Aorta (tissue), 5 donors: Measurements from ENCODE around the gene RAB5A. TPM values are rescaled to one million over a fixed set of nuclear protein-coding genes. Genes with fewer than 3 reads are reported as not detected.

Experiments used
- ATAC-seq: fragments of 200-7000 bp; cut with Tn5 transposase; one replicate; pipeline ENCODE4 v1.9.1; 2022; ENCODE audit warnings: moderate library complexity; ENCODE audit not compliant: low FRiP score
- DNase-seq, 2 donors: peaks; one replicate each; pipeline ENCODE4 v3.0.0-alpha.2; 2020
- H3K27ac ChIP-seq, 2 donors: one replicate each; pipeline ENCODE4 v1.5.1; 2013; ENCODE audit warnings: low read length in 2 of 2, mild to moderate bottlenecking in 2 of 2, moderate library complexity in 2 of 2, control low read depth in 1 of 2, inconsistent platforms in 1 of 2, low read depth in 1 of 2
- H3K27me3 ChIP-seq, 2 donors: one replicate each; pipeline ENCODE4 v1.6.1; 2013; ENCODE audit warnings: control low read depth in 1 of 2, low read length in 1 of 2, mild to moderate bottlenecking in 1 of 2, moderate library complexity in 1 of 2; ENCODE audit not compliant: insufficient read depth in 2 of 2, control insufficient read depth in 1 of 2
- H3K36me3 ChIP-seq, 2 donors: one replicate each; pipeline ENCODE4 v1.6.1; 2013; ENCODE audit warnings: control low read depth in 1 of 2, low read length in 1 of 2, mild to moderate bottlenecking in 1 of 2; ENCODE audit not compliant: insufficient read depth in 2 of 2, control insufficient read depth in 1 of 2
- H3K4me1 ChIP-seq, 2 donors: one replicate each; pipeline ENCODE4 v1.6.1; 2013; ENCODE audit warnings: low read length in 2 of 2, control low read depth in 1 of 2, mild to moderate bottlenecking in 1 of 2, moderate library complexity in 1 of 2; ENCODE audit not compliant: insufficient read depth in 2 of 2, control insufficient read depth in 1 of 2
- H3K4me3 ChIP-seq, 2 donors: one replicate each; pipeline ENCODE4 v1.5.1; 2013; ENCODE audit warnings: low read length in 2 of 2, control low read depth in 1 of 2, mild to moderate bottlenecking in 1 of 2
- H3K9me3 ChIP-seq: one replicate; pipeline ENCODE4 v1.6.1; 2013; ENCODE audit warnings: mild to moderate bottlenecking, low read length; ENCODE audit not compliant: control insufficient read depth
- WGBS, 2 donors: extraction: QIAGEN DNeasy Blood & Tissue Kit; methylation state at CpG; one replicate each; pipeline ENCODE4 v1.1.7; 2013; 5-methylcytosine and 5-hydroxymethylcytosine counted together
- intact Hi-C, 2 donors: fragments of 100-400 bp; cut with DNase I; formaldehyde crosslinking; loops; one replicate each; pipeline versions ENCODE4 v1.14.2 to v1.15.0; 2022
- polyA plus RNA-seq, 2 donors: library from polyadenylated mRNA; stranded (reverse); fragments of 200-250 nt; gene quantifications; one replicate each; pipeline ENCODE4 v1.2.3, GENCODE V29; 2013
- total RNA-seq, 2 donors: library from RNA; stranded (reverse); fragmentation: NEBNext Ultra II Directional; extraction: Animal tissue kit (Norgen Biotek cat#: 25700); gene quantifications; one replicate each; pipeline ENCODE4 v1.2.1, GENCODE V29; 2021
- donor health status: healthy with polysubstance abuse.
- donor health status: Bipolar disorder and iron deficiency.
- donor health status: DM: no; HTN: no; CAD: no.
- donor health status: DM: no; HTN: no; CAD: no.
- donor health status: DM: yes; HTN: yes; CAD: no.

The RAB5A gene
- total and polyA plus RNA-seq, 4 donors, result 43.8 to 80.3 (median 62.6) TPM

DNA sequence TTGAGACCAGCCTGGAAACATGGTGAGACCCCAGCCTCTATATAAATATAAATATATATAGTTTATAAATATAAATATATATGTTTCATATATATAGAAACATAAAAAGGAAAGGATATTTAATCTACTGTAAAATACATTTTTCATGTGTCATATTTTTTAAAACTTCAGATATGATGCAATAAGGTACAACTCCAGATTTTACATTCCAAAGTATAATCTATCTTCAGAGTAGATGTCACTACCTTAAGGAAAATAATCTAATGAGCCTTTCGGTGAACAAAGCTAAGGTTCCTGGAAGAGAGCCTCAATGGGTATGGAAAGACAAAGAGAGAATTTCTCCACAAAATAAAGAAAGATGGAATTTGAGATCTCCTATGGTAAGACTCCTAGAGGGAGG lies 29.7 kb upstream of the RAB5A start:
- H3K36me3 ChIP-seq, result no peaks in the 10 kb centered on the region
- H3K27ac ChIP-seq, result no peak overlapping the region
- no peak overlapping the region for H3K4me3 ChIP-seq
- no peaks in the 10 kb centered on the region for H3K27me3 ChIP-seq
- WGBS, 2 donors, result 80 to 88% methylated on average over 1 of the region's 1 CpG
- H3K9me3 ChIP-seq, result no peaks in the 10 kb centered on the region
- no peaks in the 10 kb centered on the region for H3K4me1 ChIP-seq
- DNase-seq (no peak), ATAC-seq (no peak)
- intact Hi-C loops, result no loop called here

DNA sequence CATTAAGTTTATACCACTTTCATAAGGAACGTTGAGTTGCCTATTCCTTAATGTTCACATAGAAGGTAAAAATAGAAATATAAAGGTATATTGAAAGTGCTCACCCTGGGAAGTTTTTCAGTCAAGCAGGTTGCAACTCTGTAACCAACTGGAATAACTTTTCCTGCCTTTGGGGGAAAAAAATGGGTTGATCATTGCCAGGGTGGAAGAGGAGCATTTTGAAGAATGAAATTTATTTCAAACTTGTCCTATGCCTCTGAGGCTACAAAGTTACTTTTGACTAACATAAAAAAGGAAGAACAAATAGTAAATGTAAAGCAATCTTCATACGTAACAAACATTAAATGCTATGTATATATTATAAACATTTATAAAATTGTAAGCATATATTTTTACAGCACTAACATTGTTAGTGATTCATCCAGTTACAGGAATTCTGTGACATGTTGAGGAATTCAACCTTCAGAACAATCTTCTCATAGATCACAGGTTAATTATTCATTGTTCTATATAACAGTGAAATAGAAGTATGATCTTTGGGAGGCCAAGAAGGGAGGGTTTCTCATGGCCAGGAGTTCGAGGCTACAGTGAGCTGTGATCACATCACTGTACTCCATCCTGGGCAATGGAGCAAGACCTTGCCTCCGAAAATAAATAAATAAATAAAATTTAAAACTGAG lies 26.4 kb upstream of the RAB5A start:
- H3K4me1 ChIP-seq, result no peaks in the 10 kb centered on the region
- WGBS, 2 donors, result 72 to 86% methylated on average over 4 of the region's 4 CpGs
- DNase-seq (no peak), ATAC-seq (no peak)
- H3K27ac ChIP-seq, result no peak overlapping the region
- H3K36me3 ChIP-seq, result no peaks in the 10 kb centered on the region
- H3K9me3 ChIP-seq, result no peaks in the 10 kb centered on the region
- no peak overlapping the region for H3K4me3 ChIP-seq
- intact Hi-C loops, result no loop called here
- H3K27me3 ChIP-seq, result no peaks in the 10 kb centered on the region

DNA sequence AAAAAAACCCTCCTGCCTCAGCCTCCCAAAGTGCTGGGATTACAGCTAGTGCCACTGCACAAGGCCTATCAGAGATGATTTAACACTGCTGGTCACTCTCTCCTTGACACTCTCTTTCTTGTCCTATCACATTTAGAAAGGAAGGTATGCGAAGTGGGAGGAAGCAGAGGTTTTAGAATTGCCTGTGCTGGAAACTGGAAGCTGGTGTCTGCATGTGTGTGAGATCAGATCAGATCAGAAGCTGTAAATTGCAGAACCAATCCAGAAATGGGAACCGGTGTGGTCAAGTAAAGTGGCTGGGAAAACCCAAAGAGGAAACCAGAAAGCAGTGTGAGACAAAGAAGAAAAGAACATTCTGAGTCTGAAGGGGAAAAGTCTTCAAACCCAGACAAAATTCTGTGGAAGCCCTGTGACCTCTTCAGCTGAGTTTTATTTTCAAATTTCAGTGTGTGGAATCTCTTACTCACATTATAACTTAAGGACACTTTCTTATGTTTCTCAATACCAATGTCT lies 15.7 kb upstream of the RAB5A start:
- Histone ChIP-seq H3K27ac (no peak overlapping the region), H3K9me3 (peaks cover 1% of the 10 kb centered on the region), H3K4me3 (no peak overlapping the region), H3K36me3 (no peaks in the 10 kb centered on the region), H3K27me3 (no peaks in the 10 kb centered on the region), H3K4me1 (no peaks in the 10 kb centered on the region)
- no peak for ATAC-seq
- 83 to 87% methylated on average over 2 of the region's 2 CpGs for WGBS, 2 donors
- intact Hi-C loops, result no loop called here
- no peak for DNase-seq

DNA sequence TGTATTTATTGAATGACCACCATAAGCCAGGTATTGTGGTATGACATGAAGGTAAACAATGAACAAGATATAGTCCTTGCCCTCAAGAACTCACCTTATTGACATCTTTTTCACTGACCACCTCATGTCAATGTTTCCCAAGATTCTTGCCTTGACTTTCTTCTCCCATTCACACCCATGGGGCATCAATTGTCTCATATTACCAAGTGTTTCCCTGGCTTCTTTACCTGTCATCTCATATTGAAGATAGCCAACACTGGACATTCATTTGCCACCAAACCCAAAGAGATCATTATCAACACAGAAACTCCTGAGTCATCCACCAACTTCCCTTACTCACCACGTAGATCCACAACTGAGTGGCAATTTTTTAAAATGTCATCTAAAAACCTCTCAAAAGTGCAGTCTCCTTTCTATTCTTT lies 15.1 kb upstream of the RAB5A start:
- DNase-seq (no peak), ATAC-seq (no peak)
- H3K27me3 ChIP-seq, result no peaks in the 10 kb centered on the region
- no peaks in the 10 kb centered on the region for H3K36me3 ChIP-seq
- H3K4me1 ChIP-seq, result no peaks in the 10 kb centered on the region
- H3K9me3 ChIP-seq, result peaks cover 1% of the 10 kb centered on the region
- H3K4me3 ChIP-seq, result no peak overlapping the region
- H3K27ac ChIP-seq, result no peak overlapping the region
- intact Hi-C loops, result no loop called here
- WGBS, 2 donors, result 57 to 60% methylated on average over 1 of the region's 1 CpG

DNA sequence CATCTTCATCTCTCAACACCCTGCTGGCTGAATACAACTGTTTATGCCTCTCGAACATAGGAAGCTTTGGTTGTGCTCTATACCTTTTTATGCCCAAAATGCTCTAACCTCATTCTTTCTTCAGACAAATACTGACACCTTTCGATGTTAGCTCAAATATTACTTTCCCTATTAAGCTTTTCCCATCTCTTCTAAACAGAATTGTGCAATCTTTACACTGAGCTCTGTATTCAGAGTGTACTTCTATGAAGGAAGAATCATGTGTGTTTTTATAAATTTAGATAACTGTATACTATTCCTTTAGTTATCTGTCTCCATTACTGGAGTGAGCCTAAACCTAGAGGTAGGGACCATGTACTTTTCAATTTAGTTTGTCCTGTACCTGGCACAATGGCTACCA lies 14.5 kb upstream of the RAB5A start:
- Histone ChIP-seq H3K36me3 (no peaks in the 10 kb centered on the region), H3K27ac (no peak overlapping the region), H3K4me1 (no peaks in the 10 kb centered on the region), H3K9me3 (peaks cover 1% of the 10 kb centered on the region), H3K27me3 (no peaks in the 10 kb centered on the region), H3K4me3 (no peak overlapping the region)
- ATAC-seq (no peak), DNase-seq (no peak)
- intact Hi-C loops, result no loop called here
- 86 to 90% methylated on average over 2 of the region's 2 CpGs for WGBS, 2 donors

DNA sequence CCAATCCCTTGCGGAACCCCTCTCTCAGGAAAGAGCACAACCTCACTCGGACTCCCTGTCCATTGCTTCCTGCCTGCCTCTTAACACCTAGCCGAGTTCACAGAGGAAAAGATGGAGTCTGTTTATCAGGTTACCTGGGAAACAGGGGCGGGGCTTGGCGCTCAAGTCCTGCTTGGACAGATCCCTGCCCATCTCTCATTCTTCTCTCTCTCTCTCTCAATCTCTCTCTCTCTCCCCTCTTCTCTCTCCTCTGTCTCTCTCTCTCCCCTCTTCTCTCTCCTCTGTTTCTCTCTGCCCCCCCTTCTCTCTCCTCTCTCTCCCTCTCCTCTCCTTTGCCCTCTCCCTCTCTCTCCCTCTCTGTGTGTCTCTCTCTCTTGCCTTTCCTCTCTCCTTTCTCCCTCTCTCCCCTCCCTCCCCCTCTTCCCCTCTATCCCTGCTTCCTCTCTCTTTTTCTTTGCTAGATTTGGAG lies 12.8 kb upstream of the RAB5A start, which contains the start of gene EFHB:
Gene EFHB, minus strand, starts transcription at position 120 of the 469 bp plus-strand sequence. CDS start 199 bp downstream, outside the sequence.
- intact Hi-C loops, result no loop called here
- no peak for DNase-seq
- H3K4me3 ChIP-seq, result no peak within 1 kb of the TSS
- ATAC-seq, result no peak
- no peaks in the 10 kb centered on the region for H3K36me3 ChIP-seq
- peaks cover 1% of the 10 kb centered on the region for H3K9me3 ChIP-seq
- H3K27me3 ChIP-seq, result no peaks in the 10 kb centered on the region
- H3K4me1 ChIP-seq, result no peaks in the 10 kb centered on the region
- H3K27ac ChIP-seq, result no peak within 1 kb of the TSS
- WGBS, 2 donors, result 44 to 49% methylated on average over 5 of the region's 5 CpGs

DNA sequence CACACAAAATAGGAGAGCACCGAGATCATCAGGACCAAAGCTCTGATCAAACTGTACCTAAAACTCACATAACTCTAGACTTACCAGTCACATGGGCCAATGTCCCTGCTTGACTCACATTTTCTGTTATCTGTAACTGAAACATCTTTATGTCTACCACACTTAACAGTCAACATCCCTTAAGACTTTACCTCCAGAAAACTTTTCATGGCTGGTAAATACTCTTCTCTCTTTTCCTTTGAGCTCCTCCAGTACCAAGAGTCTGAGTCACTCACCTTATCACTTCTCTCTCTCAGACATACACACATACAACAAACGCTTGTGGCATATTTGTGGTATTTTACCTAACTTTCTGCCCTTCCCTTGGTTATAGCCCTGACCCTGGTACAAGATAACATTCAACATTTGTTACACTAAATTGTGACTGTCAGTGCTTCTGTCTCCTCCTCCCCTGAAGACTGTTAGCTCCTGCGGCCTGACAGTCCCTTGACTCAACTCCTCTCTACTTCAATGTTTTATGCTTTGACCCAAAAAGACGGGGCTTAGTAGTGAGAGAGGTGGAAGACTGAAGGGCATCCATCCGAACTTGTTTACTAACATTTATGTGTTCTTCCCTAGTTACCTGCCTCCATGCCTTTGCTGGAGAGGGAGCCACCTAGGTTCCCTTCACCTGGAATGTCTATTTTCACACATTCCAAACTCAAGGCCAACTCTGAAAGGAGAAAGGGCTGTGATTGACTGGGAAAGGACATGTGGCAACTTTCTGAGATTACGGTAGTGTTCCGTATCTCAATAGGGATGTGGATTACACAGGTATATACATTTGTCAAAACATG lies 9.2 kb upstream of the RAB5A start:
- no peak overlapping the region for H3K4me3 ChIP-seq
- DNase-seq (no peak), ATAC-seq (no peak)
- no peaks in the 10 kb centered on the region for H3K4me1 ChIP-seq
- H3K27me3 ChIP-seq, result no peaks in the 10 kb centered on the region
- H3K27ac ChIP-seq, result no peak overlapping the region
- intact Hi-C loops, result no loop called here
- 67 to 70% methylated on average over 7 of the region's 7 CpGs for WGBS, 2 donors
- no peaks in the 10 kb centered on the region for H3K36me3 ChIP-seq
- peaks cover 1% of the 10 kb centered on the region for H3K9me3 ChIP-seq

DNA sequence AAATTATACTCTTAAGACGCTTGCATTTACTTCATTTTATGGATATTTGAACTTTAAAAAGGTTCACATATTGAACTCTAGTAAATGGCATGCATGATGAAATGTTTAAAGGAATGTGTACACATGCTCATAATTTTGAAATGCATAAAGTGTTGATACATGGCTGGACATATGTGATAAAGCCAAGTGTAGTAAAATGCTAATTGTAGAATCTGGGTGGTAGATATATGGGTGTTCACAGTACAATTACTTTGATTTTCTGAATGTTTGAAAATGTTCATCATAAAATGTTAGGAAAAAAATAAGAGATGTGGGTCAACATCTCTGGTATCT lies 8.6 kb upstream of the RAB5A start:
- Histone ChIP-seq H3K27ac (no peak overlapping the region), H3K9me3 (peaks cover under 1% of the 10 kb centered on the region), H3K27me3 (no peaks in the 10 kb centered on the region), H3K4me3 (no peak overlapping the region), H3K4me1 (no peaks in the 10 kb centered on the region), H3K36me3 (no peaks in the 10 kb centered on the region)
- intact Hi-C loops, result no loop called here
- 82 to 84% methylated on average over 1 of the region's 1 CpG for WGBS, 2 donors
- ATAC-seq (no peak), DNase-seq (no peak)
